Body of pancreas (tissue), 4 donors: ENCODE results near the gene CTNNA2.

Experiments
- POLR2A ChIP-seq, 3 donors: fragments of 450-650 bp; IDR thresholded peaks; one replicate each; pipeline ENCODE4 v1.6.1; 2016; ENCODE audit warnings: antibody characterized with exemption in 3 of 3, mild to moderate bottlenecking in 2 of 3
- TF ChIP-seq, protein P1 (sequence below), 7 experiments: fragments of 450-650 bp in 4 of 7; fragments of 200-600 bp in 3 of 7; sonication (generic) in 3 of 7; IDR thresholded peaks; one replicate each; pipeline ENCODE4 v1.5.1; 2016 to 2019; ENCODE audit warnings: antibody characterized with exemption in 7 of 7

- TF ChIP-seq, protein P1, sequence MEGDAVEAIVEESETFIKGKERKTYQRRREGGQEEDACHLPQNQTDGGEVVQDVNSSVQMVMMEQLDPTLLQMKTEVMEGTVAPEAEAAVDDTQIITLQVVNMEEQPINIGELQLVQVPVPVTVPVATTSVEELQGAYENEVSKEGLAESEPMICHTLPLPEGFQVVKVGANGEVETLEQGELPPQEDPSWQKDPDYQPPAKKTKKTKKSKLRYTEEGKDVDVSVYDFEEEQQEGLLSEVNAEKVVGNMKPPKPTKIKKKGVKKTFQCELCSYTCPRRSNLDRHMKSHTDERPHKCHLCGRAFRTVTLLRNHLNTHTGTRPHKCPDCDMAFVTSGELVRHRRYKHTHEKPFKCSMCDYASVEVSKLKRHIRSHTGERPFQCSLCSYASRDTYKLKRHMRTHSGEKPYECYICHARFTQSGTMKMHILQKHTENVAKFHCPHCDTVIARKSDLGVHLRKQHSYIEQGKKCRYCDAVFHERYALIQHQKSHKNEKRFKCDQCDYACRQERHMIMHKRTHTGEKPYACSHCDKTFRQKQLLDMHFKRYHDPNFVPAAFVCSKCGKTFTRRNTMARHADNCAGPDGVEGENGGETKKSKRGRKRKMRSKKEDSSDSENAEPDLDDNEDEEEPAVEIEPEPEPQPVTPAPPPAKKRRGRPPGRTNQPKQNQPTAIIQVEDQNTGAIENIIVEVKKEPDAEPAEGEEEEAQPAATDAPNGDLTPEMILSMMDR (IDR thresholded peaks at IDR 0.05): no peak
- no peak for TF ChIP-seq POLR2A (IDR thresholded peaks at IDR 0.05)
Observed at GRCh38 chr2:79945653-79946445, 433.0 kb downstream of the CTNNA2 start.
